VCaP (cell line): ENCODE results near the gene WNK2.
"Not testable (repeated sequence)": the region's sequence is repeated elsewhere in the genome, so short reads cannot be mapped to it uniquely, and the experiment has no call there.

Source experiments
- H3K27ac ChIP-seq: fragments of 450-650 bp; 2 replicates; pipeline ENCODE4 v1.5.1; 2017
- TF ChIP-seq, protein P1 (sequence below): fragments of 450-650 bp; conservative IDR thresholded peaks from 2 replicates; pipeline ENCODE4 v1.5.1; 2017; ENCODE audit warnings: mild to moderate bottlenecking, moderate library complexity

WNK2 gene

DNA sequence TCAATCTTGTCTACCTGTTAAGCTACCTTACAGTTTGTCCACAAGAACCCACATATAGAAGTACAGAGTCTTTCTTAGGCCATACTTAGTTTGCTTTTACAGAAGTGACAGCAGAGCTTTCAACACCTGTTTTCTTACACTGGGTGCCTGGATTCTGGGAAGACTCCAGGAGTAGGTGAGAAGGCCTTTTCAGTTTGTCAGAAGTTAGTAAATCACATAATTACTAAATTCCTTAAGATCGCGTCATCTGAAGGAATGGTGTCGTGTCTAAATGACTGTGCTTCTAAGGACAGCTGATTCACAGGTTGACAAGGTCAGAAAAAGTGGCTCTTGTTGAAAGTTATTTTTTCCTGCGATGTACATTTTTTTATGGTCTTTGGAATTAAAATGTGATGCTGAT lies 170.5 kb downstream of the WNK2 start:
- TF ChIP-seq, protein P1, sequence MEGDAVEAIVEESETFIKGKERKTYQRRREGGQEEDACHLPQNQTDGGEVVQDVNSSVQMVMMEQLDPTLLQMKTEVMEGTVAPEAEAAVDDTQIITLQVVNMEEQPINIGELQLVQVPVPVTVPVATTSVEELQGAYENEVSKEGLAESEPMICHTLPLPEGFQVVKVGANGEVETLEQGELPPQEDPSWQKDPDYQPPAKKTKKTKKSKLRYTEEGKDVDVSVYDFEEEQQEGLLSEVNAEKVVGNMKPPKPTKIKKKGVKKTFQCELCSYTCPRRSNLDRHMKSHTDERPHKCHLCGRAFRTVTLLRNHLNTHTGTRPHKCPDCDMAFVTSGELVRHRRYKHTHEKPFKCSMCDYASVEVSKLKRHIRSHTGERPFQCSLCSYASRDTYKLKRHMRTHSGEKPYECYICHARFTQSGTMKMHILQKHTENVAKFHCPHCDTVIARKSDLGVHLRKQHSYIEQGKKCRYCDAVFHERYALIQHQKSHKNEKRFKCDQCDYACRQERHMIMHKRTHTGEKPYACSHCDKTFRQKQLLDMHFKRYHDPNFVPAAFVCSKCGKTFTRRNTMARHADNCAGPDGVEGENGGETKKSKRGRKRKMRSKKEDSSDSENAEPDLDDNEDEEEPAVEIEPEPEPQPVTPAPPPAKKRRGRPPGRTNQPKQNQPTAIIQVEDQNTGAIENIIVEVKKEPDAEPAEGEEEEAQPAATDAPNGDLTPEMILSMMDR: no peak
- H3K27ac ChIP-seq: no peak overlapping the region

DNA sequence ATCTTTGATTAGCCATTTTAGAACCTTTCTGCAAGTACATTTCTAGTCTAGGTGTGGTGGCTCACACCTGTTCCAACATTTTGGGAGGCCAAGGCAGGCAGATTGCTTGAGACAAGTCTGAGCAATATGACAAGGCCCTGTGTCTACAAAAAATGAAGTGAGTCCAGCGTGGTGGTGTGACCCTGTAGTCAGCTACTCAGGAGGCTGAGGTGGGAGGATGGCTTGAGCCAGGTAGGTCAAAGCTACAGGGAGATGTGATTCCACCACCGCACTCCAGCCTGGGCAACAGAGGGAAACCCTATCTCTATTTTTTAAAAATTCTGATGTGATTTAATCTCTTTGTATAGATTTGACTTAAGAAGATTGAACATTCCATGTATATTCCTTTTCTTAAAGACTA lies 171.9 kb downstream of the WNK2 start:
- H3K27ac ChIP-seq: no peak overlapping the region

DNA sequence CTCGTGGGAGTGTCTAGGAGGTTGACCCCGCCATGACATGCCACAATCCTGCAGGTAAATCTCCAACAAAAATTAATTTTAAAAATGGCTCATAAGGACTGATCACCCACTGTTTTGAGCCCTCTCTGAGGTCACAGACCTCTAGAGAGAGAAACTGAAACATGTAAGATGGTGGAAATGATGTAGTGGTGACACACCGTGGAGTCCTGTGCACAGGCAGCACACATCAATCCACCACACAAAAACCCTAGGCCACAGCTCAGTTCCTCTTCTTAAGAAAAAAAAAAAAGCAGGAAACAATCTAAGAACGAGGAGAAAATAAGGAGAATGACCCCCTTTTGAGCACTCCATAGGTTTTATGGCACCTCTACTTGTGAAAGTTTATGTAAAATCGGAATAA lies 173.7 kb downstream of the WNK2 start:
- TF ChIP-seq, protein P1: no peak
- no peak overlapping the region for H3K27ac ChIP-seq

More for the DNA sequence above, 171.9 kb downstream of the WNK2 start:
- TF ChIP-seq, protein P1: no peak

DNA sequence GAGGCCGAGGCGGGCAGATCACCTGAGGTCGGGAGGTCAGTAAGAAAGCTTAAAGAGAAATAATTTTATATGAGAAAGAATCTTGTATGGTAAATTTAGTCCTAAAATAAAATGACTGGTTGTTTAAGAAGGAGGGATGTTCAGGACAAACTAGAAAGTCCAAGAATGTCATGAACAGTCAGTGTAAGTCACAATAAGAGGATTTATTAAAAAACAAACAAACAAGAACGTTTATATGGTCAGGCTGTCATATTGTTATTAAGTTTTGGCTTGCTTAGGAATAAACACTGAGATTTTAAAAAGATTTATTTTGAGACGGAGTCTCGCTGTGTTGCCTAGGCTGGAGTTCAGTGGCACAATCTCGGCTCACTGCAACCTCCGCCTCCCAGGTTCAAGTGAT lies 176.0 kb downstream of the WNK2 start:
- H3K27ac ChIP-seq: not testable (repeated sequence)

DNA sequence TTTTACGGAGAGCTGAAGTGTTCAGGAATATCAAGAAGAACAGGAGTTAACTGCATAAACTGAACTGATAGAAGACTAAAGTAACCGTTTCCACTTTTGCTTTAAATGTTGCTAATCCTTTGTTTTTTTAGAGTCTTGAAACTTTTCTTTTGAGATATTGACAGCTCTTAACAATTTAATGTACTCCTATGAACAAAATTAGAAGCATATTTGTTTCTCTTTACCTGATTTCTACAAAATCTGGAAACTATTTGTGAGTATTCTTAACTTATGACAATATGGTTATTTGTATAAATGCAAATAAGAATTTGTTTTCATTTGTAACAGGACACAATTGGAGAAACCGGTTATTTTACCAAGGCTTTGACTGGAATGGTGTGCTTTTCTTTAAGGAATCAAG lies 178.1 kb downstream of the WNK2 start:
- no peak overlapping the region for H3K27ac ChIP-seq
- TF ChIP-seq, protein P1: no peak

DNA sequence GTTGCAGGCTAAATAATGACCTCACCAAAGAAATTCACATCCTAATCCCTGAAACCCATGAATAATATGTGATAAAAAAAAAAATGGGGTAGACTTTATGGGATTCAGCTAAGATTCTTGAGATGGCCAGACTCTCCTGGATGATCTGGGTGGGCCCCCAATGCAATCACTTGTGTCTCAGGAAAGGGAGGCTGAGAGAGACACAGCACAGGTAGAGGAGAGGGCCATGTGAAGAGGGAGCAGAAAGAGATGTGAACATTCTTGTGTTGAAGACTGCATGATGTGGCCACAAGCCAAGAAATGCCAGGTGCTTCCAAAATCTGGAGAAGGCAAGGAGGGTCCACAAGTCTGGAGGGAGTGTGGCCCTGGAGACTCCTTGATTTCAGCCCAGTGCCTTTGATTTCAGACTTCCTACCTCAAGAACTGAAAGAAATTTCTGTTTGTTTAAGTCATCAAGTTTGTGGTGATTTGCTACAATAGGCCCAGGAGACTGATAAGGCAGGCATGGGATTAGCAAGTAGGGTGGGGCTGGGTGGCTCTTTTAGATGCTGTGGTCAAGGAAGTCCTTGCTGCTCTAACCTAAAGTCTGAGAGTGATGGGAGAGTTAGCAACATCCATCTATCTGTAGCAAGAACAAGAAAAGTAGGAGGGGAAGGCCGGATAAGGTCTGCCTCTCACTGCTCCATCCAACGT lies 180.9 kb downstream of the WNK2 start:
- TF ChIP-seq, protein P1: no peak
- no peak overlapping the region for H3K27ac ChIP-seq

DNA sequence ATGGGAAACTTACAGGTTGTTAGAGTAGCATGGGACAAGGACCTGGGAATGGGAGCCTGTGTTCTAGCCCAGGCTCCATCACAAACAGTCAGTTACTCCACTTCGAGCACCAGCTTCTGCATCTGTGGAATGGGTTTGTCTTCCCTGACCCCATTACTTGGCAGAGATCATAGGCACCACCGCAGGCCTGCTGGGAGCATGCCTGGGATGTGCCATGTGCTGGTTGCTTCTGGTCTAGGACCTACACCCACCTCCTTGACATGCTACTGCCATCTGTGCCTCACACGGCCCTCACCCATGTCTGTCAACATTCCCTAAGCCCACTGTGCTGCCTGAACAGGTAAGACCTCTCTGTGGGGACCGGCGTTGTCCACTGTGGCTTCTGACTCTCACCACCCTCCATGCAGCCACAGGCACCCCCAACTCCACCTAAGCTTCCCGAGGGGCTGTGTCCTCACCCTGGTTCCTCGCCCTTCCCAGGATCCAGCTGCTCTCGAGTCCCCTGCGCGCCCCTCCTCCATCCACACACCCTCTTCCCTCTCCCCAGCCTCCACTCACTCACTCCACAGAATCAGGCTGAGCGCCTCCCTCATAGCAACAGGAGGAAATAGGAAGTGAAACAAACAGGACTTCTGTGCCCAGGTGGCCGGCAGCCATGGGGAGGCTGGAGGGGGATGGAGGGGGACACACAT lies 181.6 kb downstream of the WNK2 start:
- TF ChIP-seq, protein P1: no peak

DNA sequence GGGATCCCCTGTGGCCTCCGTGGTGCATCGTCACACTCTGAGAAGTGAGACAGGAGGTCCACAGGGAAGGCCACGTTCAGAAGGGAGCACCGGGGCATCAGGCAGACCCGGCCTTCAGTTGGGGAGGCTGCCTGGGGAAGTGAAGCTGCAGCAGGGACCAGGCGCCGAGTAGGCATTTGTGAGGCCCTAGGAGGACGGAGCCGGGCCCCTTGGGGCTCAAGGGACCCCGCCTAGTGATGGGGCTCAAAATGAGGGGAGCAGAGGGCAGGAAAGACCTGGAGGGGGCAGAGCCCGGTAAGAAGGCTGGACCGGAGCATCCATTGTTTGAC lies 182.1 kb downstream of the WNK2 start:
- TF ChIP-seq, protein P1: no peak

More for the DNA sequence above, 181.6 kb downstream of the WNK2 start:
- H3K27ac ChIP-seq: no peak overlapping the region

DNA sequence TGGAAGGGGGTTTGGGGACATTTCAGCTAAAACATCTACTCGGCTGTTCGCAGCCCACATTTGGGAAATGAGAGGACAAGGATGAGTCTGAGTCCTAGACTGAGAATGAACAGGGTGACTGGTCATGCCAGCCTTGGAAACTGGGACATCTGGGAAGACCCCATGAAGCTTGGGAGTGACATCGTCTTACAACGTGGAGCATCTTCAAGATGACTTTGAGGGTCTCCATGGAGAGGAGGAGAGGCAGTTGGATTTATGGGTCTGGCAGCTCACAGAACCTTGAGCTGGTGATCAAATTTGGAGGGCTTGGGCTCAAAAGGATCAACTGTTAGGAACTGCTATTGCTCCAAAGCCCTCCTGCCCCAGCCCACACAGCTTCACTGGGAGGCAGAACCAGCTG lies 182.5 kb downstream of the WNK2 start:
- not testable (repeated sequence) for H3K27ac ChIP-seq

More for the DNA sequence above, 182.1 kb downstream of the WNK2 start:
- no peak overlapping the region for H3K27ac ChIP-seq
